ENCODE measurements around the gene AUNIP.
A peak's percentile ranks its signal among the peaks of the same experiment; 100 is the strongest.

The AUNIP gene

GRCh38 chr1:25889470-25889869, 30.2 kb upstream of the AUNIP start:
- no peak for DNase-seq (ENCODE audit: low read depth in 3 of 3, low spot score in 1 of 3)

- DNase-seq (ENCODE audit: low read depth in 3 of 3, low spot score in 1 of 3): no peak
These were observed 29.2 kb upstream of the AUNIP start for GRCh38 chr1:25888426-25888987.

- no peak for DNase-seq (ENCODE audit: low read depth in 3 of 3, low spot score in 1 of 3)
These were observed 26.3 kb upstream of the AUNIP start for GRCh38 chr1:25885602-25886001.

GRCh38 chr1:25881266-25881665, 22.0 kb upstream of the AUNIP start:
- DNase-seq (ENCODE audit: low read depth in 3 of 3, low spot score in 1 of 3): no peak

- no peak for DNase-seq (ENCODE audit: low read depth in 3 of 3, low spot score in 1 of 3)
These were observed 21.3 kb upstream of the AUNIP start for GRCh38 chr1:25880518-25880917.

- DNase-seq (ENCODE audit: low read depth in 3 of 3, low spot score in 1 of 3): no peak
These were observed 20.4 kb upstream of the AUNIP start for GRCh38 chr1:25879675-25880074.

GRCh38 chr1:25878690-25879089, 19.4 kb upstream of the AUNIP start:
- no peak for DNase-seq (ENCODE audit: low read depth in 3 of 3, low spot score in 1 of 3)

GRCh38 chr1:25877155-25877554, 17.9 kb upstream of the AUNIP start:
- DNase-seq (ENCODE audit: low read depth in 3 of 3, low spot score in 1 of 3): no peak

GRCh38 chr1:25876693-25877077, 17.4 kb upstream of the AUNIP start:
- DNase-seq (ENCODE audit: low read depth in 3 of 3, low spot score in 1 of 3): no peak

- peak in 1 of 3 donors; percentile 23 for DNase-seq (ENCODE audit: low read depth in 3 of 3, low spot score in 1 of 3)
These were observed 16.8 kb upstream of the AUNIP start for GRCh38 chr1:25875856-25876692.

GRCh38 chr1:25875154-25875855, 16.0 kb upstream of the AUNIP start, which contains the start of gene PAQR7:
PAQR7 (minus strand) TSS chr1:25875708; CDS start chr1:25863839, 11,869 bp downstream.
- DNase-seq (ENCODE audit: low read depth in 3 of 3, low spot score in 1 of 3): peak in 1 of 3 donors; percentile 49

- no peak for DNase-seq (ENCODE audit: low read depth in 3 of 3, low spot score in 1 of 3)
These were observed 15.4 kb upstream of the AUNIP start for GRCh38 chr1:25874635-25875153.

GRCh38 chr1:25874209-25874608, 15.0 kb upstream of the AUNIP start:
- DNase-seq (ENCODE audit: low read depth in 3 of 3, low spot score in 1 of 3): no peak

GRCh38 chr1:25873120-25873519, 13.9 kb upstream of the AUNIP start:
- no peak for DNase-seq (ENCODE audit: low read depth in 3 of 3, low spot score in 1 of 3)

- DNase-seq (ENCODE audit: low read depth in 3 of 3, low spot score in 1 of 3): no peak
These were observed 13.5 kb upstream of the AUNIP start for GRCh38 chr1:25872713-25873112.

GRCh38 chr1:25871704-25872494, 12.6 kb upstream of the AUNIP start:
- no peak for DNase-seq (ENCODE audit: low read depth in 3 of 3, low spot score in 1 of 3)

GRCh38 chr1:25871086-25871703, 11.9 kb upstream of the AUNIP start:
- no peak for DNase-seq (ENCODE audit: low read depth in 3 of 3, low spot score in 1 of 3)

- DNase-seq (ENCODE audit: low read depth in 3 of 3, low spot score in 1 of 3): no peak
These were observed 11.4 kb upstream of the AUNIP start for GRCh38 chr1:25870614-25871013.

GRCh38 chr1:25869909-25870606, 10.8 kb upstream of the AUNIP start:
- DNase-seq (ENCODE audit: low read depth in 3 of 3, low spot score in 1 of 3): no peak
